ENCODE results near the gene ARHGAP8.
"Not testable (repeated sequence)": the region's sequence is repeated elsewhere in the genome, so short reads cannot be mapped to it uniquely, and the experiment has no call there.

The ARHGAP8 gene

DNA sequence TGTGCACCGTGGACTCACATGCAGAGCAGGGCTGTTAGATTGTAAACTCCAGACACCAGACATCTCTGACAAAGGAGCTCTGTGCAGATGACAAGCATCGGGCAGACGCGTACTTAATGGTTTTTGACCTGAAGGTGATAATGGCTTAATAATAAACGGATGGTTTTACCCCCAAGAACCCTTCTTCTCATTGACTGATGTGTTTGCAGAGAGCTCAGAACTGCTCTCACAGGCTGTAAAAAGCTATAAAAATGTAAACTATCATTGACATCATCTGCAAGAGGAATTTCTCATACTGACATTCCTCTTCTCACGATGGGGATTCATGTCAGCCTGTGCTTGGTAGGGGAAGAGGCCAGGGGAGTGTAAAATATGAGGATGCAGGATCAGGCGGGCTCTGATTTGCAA, 8.6 kb upstream of the ARHGAP8 start:
- H3K27ac ChIP-seq (ENCODE audit: low read length), result no peak overlapping the region
- no peak overlapping the region for H3K9ac ChIP-seq (ENCODE audit: low read depth, low read length)
- peaks cover 13% of the 10 kb centered on the region for H3K4me1 ChIP-seq (ENCODE audit: insufficient read depth, low read length)
- no peaks in the 10 kb centered on the region for H3K36me3 ChIP-seq (ENCODE audit: insufficient read depth, low read depth, low read length)
- no peak overlapping the region for H3K4me3 ChIP-seq (ENCODE audit: low read length)
- H3K27me3 ChIP-seq (ENCODE audit: insufficient read depth, low read length), result peaks cover 8% of the 10 kb centered on the region; the same call in 1 of the 2 replicates
- H3K9me3 ChIP-seq (ENCODE audit: insufficient read depth, low read depth, low read length), result no peaks in the 10 kb centered on the region

DNA sequence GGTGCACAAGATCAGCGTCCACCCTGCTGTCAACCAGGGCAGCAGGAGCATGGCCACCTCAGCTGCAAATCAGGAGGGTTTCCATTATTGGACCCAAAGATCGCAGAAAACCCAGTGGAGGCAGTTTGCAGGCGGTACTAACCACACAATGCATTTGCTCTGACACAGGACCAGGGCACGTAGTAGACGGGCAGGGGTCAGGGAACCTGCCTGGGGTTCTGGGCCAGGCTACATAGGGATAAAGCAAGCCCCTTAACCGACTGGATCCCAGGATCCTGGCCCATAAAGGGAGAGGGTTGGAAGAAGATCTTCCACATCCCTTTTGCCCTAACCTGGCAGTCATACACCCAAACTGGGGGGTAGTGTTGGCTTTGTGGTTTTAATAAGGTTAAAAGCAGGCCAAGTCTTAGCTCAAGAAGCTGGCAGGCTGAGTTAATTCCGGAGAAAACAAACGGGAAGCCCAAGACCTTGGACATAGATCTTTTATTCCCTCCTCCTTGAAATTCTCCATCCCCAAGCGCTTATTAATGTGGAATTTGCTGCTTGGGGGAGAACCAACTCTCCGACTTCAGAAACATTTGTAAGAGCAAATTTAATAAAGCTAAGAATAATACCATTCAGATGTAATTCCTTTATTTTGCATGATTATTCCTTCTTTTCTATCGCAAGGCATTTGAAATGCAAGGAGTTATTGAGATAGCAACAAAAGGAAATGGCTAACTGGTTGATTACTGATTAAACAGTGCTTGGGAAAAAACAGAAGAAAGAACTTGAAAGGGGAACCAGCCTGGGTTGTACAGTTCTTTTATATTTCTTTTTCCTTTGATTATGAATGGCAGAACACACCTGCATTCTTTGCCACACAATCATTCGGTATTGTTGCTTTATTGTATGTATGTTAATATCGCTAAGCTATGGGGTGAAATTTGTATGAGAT, 6.3 kb upstream of the ARHGAP8 start:
- Histone ChIP-seq H3K9me3 (ENCODE audit: insufficient read depth, low read depth, low read length) (no peaks in the 10 kb centered on the region; the same call in 1 of the 2 replicates), H3K4me3 (ENCODE audit: low read length) (no peak overlapping the region), H3K4me1 (ENCODE audit: insufficient read depth, low read length) (peaks cover 13% of the 10 kb centered on the region), H3K9ac (ENCODE audit: low read depth, low read length) (no peak overlapping the region), H3K36me3 (ENCODE audit: insufficient read depth, low read depth, low read length) (no peaks in the 10 kb centered on the region), H3K27ac (ENCODE audit: low read length) (no peak overlapping the region), H3K27me3 (ENCODE audit: insufficient read depth, low read length) (peaks cover 8% of the 10 kb centered on the region; the same call in 1 of the 2 replicates)

DNA sequence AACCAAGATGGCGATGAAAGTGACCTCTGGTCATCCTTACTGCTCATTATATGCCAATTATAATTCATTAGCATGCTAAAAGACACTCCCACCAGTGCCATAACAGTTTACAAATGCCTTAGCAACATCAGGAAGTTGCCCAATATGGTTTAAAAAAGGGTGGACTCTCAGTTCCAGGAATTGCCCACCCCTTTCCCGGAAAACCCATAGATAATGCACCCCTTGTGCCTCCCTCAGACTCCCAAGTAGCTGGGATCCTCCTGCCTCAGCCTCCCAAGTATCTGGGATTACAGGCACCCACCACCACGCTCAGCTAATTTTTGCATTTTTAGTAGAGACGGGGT, 4.6 kb upstream of the ARHGAP8 start:
- not testable (repeated sequence) for H3K27ac ChIP-seq (ENCODE audit: low read length); H3K4me3 ChIP-seq (ENCODE audit: low read length); H3K36me3 ChIP-seq (ENCODE audit: insufficient read depth, low read depth, low read length); H3K9ac ChIP-seq (ENCODE audit: low read depth, low read length); H3K9me3 ChIP-seq (ENCODE audit: insufficient read depth, low read depth, low read length)
- Histone ChIP-seq H3K4me1 (ENCODE audit: insufficient read depth, low read length) (peaks cover 13% of the 10 kb centered on the region), H3K27me3 (ENCODE audit: insufficient read depth, low read length) (peaks cover 14% of the 10 kb centered on the region; the same call in 1 of the 2 replicates)

DNA sequence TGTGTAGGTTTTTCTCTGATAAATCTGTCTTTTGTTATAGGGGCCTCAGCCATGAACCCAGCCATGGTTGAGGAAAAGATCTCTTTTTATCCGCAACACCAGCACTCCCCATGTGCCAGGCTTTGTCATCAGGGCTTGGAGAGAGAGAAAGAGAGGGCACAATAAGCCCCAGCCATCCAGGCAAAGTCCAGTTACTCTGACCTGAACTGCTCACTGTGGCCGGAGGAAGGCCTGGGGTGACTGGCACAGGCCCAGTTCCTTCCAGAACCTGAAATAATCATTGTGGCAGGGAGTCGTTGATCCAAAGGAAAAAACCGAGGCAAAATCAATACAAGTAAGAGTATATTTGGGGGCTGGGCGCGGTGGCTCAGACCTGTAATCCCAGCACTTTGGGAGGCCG, 3.9 kb upstream of the ARHGAP8 start:
- no peaks in the 10 kb centered on the region for H3K36me3 ChIP-seq (ENCODE audit: insufficient read depth, low read depth, low read length)
- no peak overlapping the region for H3K9ac ChIP-seq (ENCODE audit: low read depth, low read length)
- H3K4me1 ChIP-seq (ENCODE audit: insufficient read depth, low read length), result peaks cover 14% of the 10 kb centered on the region
- H3K9me3 ChIP-seq (ENCODE audit: insufficient read depth, low read depth, low read length), result no peaks in the 10 kb centered on the region; the same call in 1 of the 2 replicates
- no peak overlapping the region for H3K27ac ChIP-seq (ENCODE audit: low read length)
- no peak overlapping the region for H3K4me3 ChIP-seq (ENCODE audit: low read length)
- H3K27me3 ChIP-seq (ENCODE audit: insufficient read depth, low read length), result peaks cover 22% of the 10 kb centered on the region

- no peaks in the 10 kb centered on the region for H3K36me3 ChIP-seq (ENCODE audit: insufficient read depth, low read depth, low read length)
- H3K9me3 ChIP-seq (ENCODE audit: insufficient read depth, low read depth, low read length), result no peaks in the 10 kb centered on the region; the same call in 1 of the 2 replicates
- no peak overlapping the region for H3K4me3 ChIP-seq (ENCODE audit: low read length)
These were observed 1.9 kb upstream of the ARHGAP8 start for GRCh38 chr22:44750481-44750880.

GRCh38 chr22:44753189-44754042, 1.0 kb downstream of the ARHGAP8 start:
- H3K9ac ChIP-seq (ENCODE audit: low read depth, low read length), result peak overlapping the region; percentile 69; the same call in 1 of the 2 replicates
- no peaks in the 10 kb centered on the region for H3K36me3 ChIP-seq (ENCODE audit: insufficient read depth, low read depth, low read length)
- peaks cover 31% of the 10 kb centered on the region for H3K27me3 ChIP-seq (ENCODE audit: insufficient read depth, low read length)
- peak overlapping the region; percentile 82 for H3K4me3 ChIP-seq (ENCODE audit: low read length)
- peaks cover 21% of the 10 kb centered on the region for H3K4me1 ChIP-seq (ENCODE audit: insufficient read depth, low read length)
- no peaks in the 10 kb centered on the region; the same call in 1 of the 2 replicates for H3K9me3 ChIP-seq (ENCODE audit: insufficient read depth, low read depth, low read length)
- H3K27ac ChIP-seq (ENCODE audit: low read length), result no peak overlapping the region

More at GRCh38 chr22:44750481-44750880, 1.9 kb upstream of the ARHGAP8 start:
- H3K27me3 ChIP-seq (ENCODE audit: insufficient read depth, low read length), result peaks cover 36% of the 10 kb centered on the region
- H3K4me1 ChIP-seq (ENCODE audit: insufficient read depth, low read length), result peaks cover 30% of the 10 kb centered on the region
- H3K9ac ChIP-seq (ENCODE audit: low read depth, low read length), result no peak overlapping the region
- no peak overlapping the region for H3K27ac ChIP-seq (ENCODE audit: low read length)

DNA sequence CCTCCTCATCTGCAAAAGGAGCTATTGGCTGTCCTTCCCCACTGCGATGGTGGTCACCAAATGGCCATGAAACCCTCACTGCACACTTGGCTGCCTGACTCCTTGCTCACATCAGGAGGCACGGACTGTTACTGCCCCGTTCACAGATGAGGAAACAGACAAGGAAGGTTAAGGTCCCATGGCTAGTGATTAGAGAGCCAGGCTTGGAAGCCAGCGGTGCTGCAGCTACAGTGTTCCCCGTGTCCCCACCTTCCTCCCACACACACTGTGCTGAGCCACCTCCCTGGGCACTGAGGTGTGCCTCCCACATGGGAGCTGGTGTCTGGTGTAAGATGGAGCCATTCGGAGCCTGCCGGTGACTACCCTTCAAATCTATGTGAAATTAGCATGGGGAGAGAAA, 2.6 kb downstream of the ARHGAP8 start:
- peaks cover 21% of the 10 kb centered on the region for H3K4me1 ChIP-seq (ENCODE audit: insufficient read depth, low read length)
- no peak overlapping the region for H3K27ac ChIP-seq (ENCODE audit: low read length)
- H3K4me3 ChIP-seq (ENCODE audit: low read length), result peak overlapping the region; percentile 37; the same call in 1 of the 2 replicates
- no peaks in the 10 kb centered on the region; the same call in 1 of the 2 replicates for H3K9me3 ChIP-seq (ENCODE audit: insufficient read depth, low read depth, low read length)
- no peaks in the 10 kb centered on the region for H3K36me3 ChIP-seq (ENCODE audit: insufficient read depth, low read depth, low read length)
- H3K9ac ChIP-seq (ENCODE audit: low read depth, low read length), result no peak overlapping the region
- peaks cover 31% of the 10 kb centered on the region for H3K27me3 ChIP-seq (ENCODE audit: insufficient read depth, low read length)

- H3K9me3 ChIP-seq (ENCODE audit: insufficient read depth, low read depth, low read length), result no peaks in the 10 kb centered on the region; the same call in 1 of the 2 replicates
- peak overlapping the region; percentile 37; the same call in 1 of the 2 replicates for H3K4me3 ChIP-seq (ENCODE audit: low read length)
- no peak overlapping the region for H3K9ac ChIP-seq (ENCODE audit: low read depth, low read length)
- no peak overlapping the region for H3K27ac ChIP-seq (ENCODE audit: low read length)
- H3K4me1 ChIP-seq (ENCODE audit: insufficient read depth, low read length), result peaks cover 21% of the 10 kb centered on the region
- H3K27me3 ChIP-seq (ENCODE audit: insufficient read depth, low read length), result peaks cover 31% of the 10 kb centered on the region
- no peaks in the 10 kb centered on the region for H3K36me3 ChIP-seq (ENCODE audit: insufficient read depth, low read depth, low read length)
These were observed 3.0 kb downstream of the ARHGAP8 start for GRCh38 chr22:44755417-44755816.

- Histone ChIP-seq H3K4me1 (ENCODE audit: insufficient read depth, low read length) (peaks cover 21% of the 10 kb centered on the region), H3K9ac (ENCODE audit: low read depth, low read length) (no peak overlapping the region), H3K36me3 (ENCODE audit: insufficient read depth, low read depth, low read length) (no peaks in the 10 kb centered on the region), H3K27ac (ENCODE audit: low read length) (no peak overlapping the region), H3K27me3 (ENCODE audit: insufficient read depth, low read length) (peaks cover 31% of the 10 kb centered on the region), H3K9me3 (ENCODE audit: insufficient read depth, low read depth, low read length) (no peaks in the 10 kb centered on the region), H3K4me3 (ENCODE audit: low read length) (peak overlapping the region; percentile 37; the same call in 1 of the 2 replicates)
These were observed 3.6 kb downstream of the ARHGAP8 start for GRCh38 chr22:44755956-44756361.

GRCh38 chr22:44758344-44758973, 6.1 kb downstream of the ARHGAP8 start:
- peaks cover 17% of the 10 kb centered on the region for H3K27me3 ChIP-seq (ENCODE audit: insufficient read depth, low read length)
- no peak overlapping the region for H3K9ac ChIP-seq (ENCODE audit: low read depth, low read length)
- H3K27ac ChIP-seq (ENCODE audit: low read length), result no peak overlapping the region
- H3K36me3 ChIP-seq (ENCODE audit: insufficient read depth, low read depth, low read length), result no peaks in the 10 kb centered on the region
- H3K4me3 ChIP-seq (ENCODE audit: low read length), result no peak overlapping the region
- peaks cover 21% of the 10 kb centered on the region for H3K4me1 ChIP-seq (ENCODE audit: insufficient read depth, low read length)
- H3K9me3 ChIP-seq (ENCODE audit: insufficient read depth, low read depth, low read length), result no peaks in the 10 kb centered on the region

DNA sequence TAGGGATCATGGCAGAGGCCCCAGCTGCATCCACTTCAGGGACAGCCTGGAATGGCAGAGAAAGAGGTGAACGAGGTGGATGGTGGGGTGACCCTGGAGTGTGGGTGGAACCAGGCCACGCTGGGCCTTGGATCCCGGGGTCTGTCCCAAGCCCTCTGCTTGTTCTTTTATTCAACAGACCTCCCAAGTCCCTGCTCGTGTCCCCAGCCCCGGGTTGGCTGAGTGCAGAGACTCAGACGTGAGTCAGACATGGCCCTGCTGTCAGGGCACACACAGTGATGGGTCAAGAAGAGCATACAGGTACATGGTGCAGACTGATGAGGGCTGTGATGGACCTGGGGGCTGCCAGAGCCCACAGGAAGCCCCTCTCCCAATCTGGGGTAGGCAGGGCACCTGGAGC, 6.6 kb downstream of the ARHGAP8 start:
- Histone ChIP-seq H3K36me3 (ENCODE audit: insufficient read depth, low read depth, low read length) (no peaks in the 10 kb centered on the region), H3K4me3 (ENCODE audit: low read length) (no peak overlapping the region), H3K9me3 (ENCODE audit: insufficient read depth, low read depth, low read length) (no peaks in the 10 kb centered on the region), H3K27ac (ENCODE audit: low read length) (no peak overlapping the region), H3K27me3 (ENCODE audit: insufficient read depth, low read length) (peaks cover 12% of the 10 kb centered on the region), H3K9ac (ENCODE audit: low read depth, low read length) (no peak overlapping the region), H3K4me1 (ENCODE audit: insufficient read depth, low read length) (peaks cover 15% of the 10 kb centered on the region)

All from iPS-20b (cell line).